Natural killer cell (primary cell): Measurements from ENCODE around the gene CYP39A1. TPM values are rescaled to one million over a fixed set of nuclear protein-coding genes. Genes with fewer than 3 reads are reported as not detected.

ENCODE experiments used
- ATAC-seq, 3 donors: fragments of 150-1000 bp in 2 of 3; fragments of 200-7000 bp in 1 of 3; cut with Tn5 transposase; 1 replicate in 1 of 3; 2 replicates in 2 of 3; pipeline ENCODE4 v1.10.0; 2021; ENCODE audit warnings: mild to moderate bottlenecking in 2 of 3, moderate library complexity in 2 of 3
- DNase-seq, 2 donors: peaks; one replicate each; pipeline versions ENCODE4 v3.0.0 to v3.0.0-alpha.2; 2013 to 2021; ENCODE audit warnings: mixed read lengths in 1 of 2
- H3K27ac ChIP-seq: one replicate; pipeline ENCODE4 v1.5.1; 2013; ENCODE audit warnings: mild to moderate bottlenecking, low read length
- H3K27me3 ChIP-seq: one replicate; pipeline ENCODE4 v1.6.1; 2013; ENCODE audit warnings: low read length; ENCODE audit not compliant: control insufficient read depth, insufficient read depth
- H3K36me3 ChIP-seq: one replicate; pipeline ENCODE4 v1.6.1; 2013; ENCODE audit warnings: low read length; ENCODE audit not compliant: control insufficient read depth, insufficient read depth
- H3K4me1 ChIP-seq: one replicate; pipeline ENCODE4 v1.6.1; 2013; ENCODE audit warnings: low read length; ENCODE audit not compliant: control insufficient read depth, insufficient read depth
- H3K4me3 ChIP-seq: one replicate; pipeline ENCODE4 v1.5.1; 2013; ENCODE audit warnings: low read length
- H3K9me3 ChIP-seq: one replicate; pipeline ENCODE4 v1.6.1; 2013; ENCODE audit warnings: low read length; ENCODE audit not compliant: control insufficient read depth, insufficient read depth
- H3K27ac Mint-ChIP-seq, 2 donors: one replicate each; pipeline ENCODE4 v1.8.0; 2022; ENCODE audit warnings: mild to moderate bottlenecking in 2 of 2, mixed read lengths in 2 of 2, moderate library complexity in 1 of 2
- H3K27me3 Mint-ChIP-seq, 2 donors: one replicate each; pipeline ENCODE4 v1.8.0; 2022; ENCODE audit warnings: low read depth in 2 of 2, mixed read lengths in 2 of 2
- H3K36me3 Mint-ChIP-seq: one replicate; pipeline ENCODE4 v1.8.0; 2022; ENCODE audit warnings: mixed read lengths
- H3K4me1 Mint-ChIP-seq, 2 donors: one replicate each; pipeline ENCODE4 v1.8.0; 2022; ENCODE audit warnings: mixed read lengths in 2 of 2
- H3K4me3 Mint-ChIP-seq: one replicate; pipeline ENCODE4 v1.8.0; 2022; ENCODE audit warnings: mild to moderate bottlenecking, moderate library complexity, mixed read lengths
- H3K9me3 Mint-ChIP-seq, 2 donors: one replicate each; pipeline ENCODE4 v1.8.0; 2022; ENCODE audit warnings: mixed read lengths in 2 of 2
- CTCF ChIP-seq: fragments of 200-600 bp; IDR thresholded peaks from one replicate; pipeline ENCODE4 v1.8.0; 2022; ENCODE audit warnings: antibody characterized with exemption
- WGBS: methylation state at CpG from one replicate; pipeline ENCODE4 v1.1.7; 2013; ENCODE audit warnings: missing lambda C conversion rate; ENCODE audit not compliant: insufficient coverage; 5-methylcytosine and 5-hydroxymethylcytosine counted together
- intact Hi-C: fragments of 100-400 bp; cut with micrococcal nuclease; formaldehyde crosslinking; loops from one replicate; pipeline ENCODE4 v1.14.2; 2022
- total RNA-seq, 4 donors: library from RNA; stranded (reverse); fragments of 120-200 nt in 1 of 4; gene quantifications; one replicate each; pipeline versions ENCODE4 v1.2.3 to v1.2.4, GENCODE V29; 2013 to 2022

The CYP39A1 gene
- total RNA-seq, 3 donors from 2014 or later (not counting 1 experiment from before 2014, with no cell fraction given), result not detected

- Histone ChIP-seq H3K27ac (no peak overlapping the region), H3K27me3 (peaks cover 2% of the 10 kb centered on the region), H3K9me3 (no peaks in the 10 kb centered on the region), H3K36me3 (no peaks in the 10 kb centered on the region), H3K4me1 (no peaks in the 10 kb centered on the region), H3K4me3 (no peak overlapping the region)
- Mint-ChIP-seq H3K27ac (no peak overlapping the region), H3K4me3 (no peak overlapping the region), H3K4me1 (no peaks in the 10 kb centered on the region), H3K9me3 (no peaks in the 10 kb centered on the region), H3K36me3 (no peaks in the 10 kb centered on the region), H3K27me3 (peaks cover 16 to 17% of the 10 kb centered on the region in 2 donors)
- TF ChIP-seq CTCF, result no peak
- WGBS, result 91% methylated on average over 3 of the region's 3 CpGs
- DNase-seq (no peak), ATAC-seq (no peak)
- intact Hi-C loops, result no loop called here
Observed at GRCh38 chr6:46610862-46611553, 41.6 kb downstream of the CYP39A1 start.

GRCh38 chr6:46606338-46606737, 46.3 kb downstream of the CYP39A1 start:
- H3K36me3 Mint-ChIP-seq, result no peaks in the 10 kb centered on the region
- 71% methylated on average over 1 of the region's 3 CpGs for WGBS

GRCh38 chr6:46605091-46605797, 47.4 kb downstream of the CYP39A1 start:
- no peaks in the 10 kb centered on the region for H3K9me3 Mint-ChIP-seq
- intact Hi-C loops, result no loop called here
- no peaks in the 10 kb centered on the region for H3K36me3 Mint-ChIP-seq
- TF ChIP-seq CTCF, result no peak
- 77% methylated on average over 3 of the region's 3 CpGs for WGBS
- no peak for ATAC-seq
- Histone ChIP-seq H3K36me3 (no peaks in the 10 kb centered on the region), H3K4me3 (no peak overlapping the region), H3K27ac (no peak overlapping the region), H3K27me3 (no peaks in the 10 kb centered on the region), H3K4me1 (no peaks in the 10 kb centered on the region), H3K9me3 (no peaks in the 10 kb centered on the region)
- no peak for DNase-seq
- H3K4me3 Mint-ChIP-seq, result no peak overlapping the region
- no peaks in the 10 kb centered on the region for H3K4me1 Mint-ChIP-seq
- no peak overlapping the region for H3K27ac Mint-ChIP-seq
- peaks cover 15 to 21% of the 10 kb centered on the region in 2 donors for H3K27me3 Mint-ChIP-seq

More at GRCh38 chr6:46606338-46606737, 46.3 kb downstream of the CYP39A1 start:
- ATAC-seq (no peak), DNase-seq (no peak)
- Histone ChIP-seq H3K4me3 (no peak overlapping the region), H3K36me3 (no peaks in the 10 kb centered on the region), H3K27ac (no peak overlapping the region), H3K27me3 (no peaks in the 10 kb centered on the region), H3K9me3 (no peaks in the 10 kb centered on the region), H3K4me1 (no peaks in the 10 kb centered on the region)
- intact Hi-C loops, result no loop called here
- H3K27ac Mint-ChIP-seq, result no peak overlapping the region
- H3K27me3 Mint-ChIP-seq, result peaks cover 10 to 26% of the 10 kb centered on the region in 2 donors
- no peak overlapping the region for H3K4me3 Mint-ChIP-seq
- no peaks in the 10 kb centered on the region for H3K9me3 Mint-ChIP-seq
- TF ChIP-seq CTCF, result no peak
- no peaks in the 10 kb centered on the region for H3K4me1 Mint-ChIP-seq
